Hepatocyte (in vitro differentiated cells): ENCODE measurements around the gene SH3TC2. TPM values are rescaled to one million over a fixed set of nuclear protein-coding genes. Genes with fewer than 3 reads are reported as not detected.

Experiments used
- DNase-seq: peaks from one replicate; pipeline ENCODE4 v3.0.0-alpha.2; 2016; ENCODE audit warnings: low spot score
- H2AFZ ChIP-seq: fragments of 200-600 bp; sonication (generic); 2 replicates; pipeline ENCODE4 v1.6.0; 2016; ENCODE audit warnings: antibody characterized with exemption, mild to moderate bottlenecking
- H3K27ac ChIP-seq: fragments of 200-600 bp; sonication (generic); 2 replicates; pipeline ENCODE4 v1.5.1; 2016; ENCODE audit warnings: mild to moderate bottlenecking
- H3K27me3 ChIP-seq: fragments of 200-600 bp; sonication (generic); 2 replicates; pipeline ENCODE4 v1.6.1; 2016
- H3K36me3 ChIP-seq: fragments of 200-600 bp; sonication (generic); replicated peaks from 2 replicates; pipeline ENCODE4 v1.5.1; 2016; ENCODE audit warnings: low read depth; ENCODE audit not compliant: insufficient read depth
- H3K4me1 ChIP-seq: fragments of 200-600 bp; sonication (generic); 2 replicates; pipeline ENCODE4 v1.5.1; 2016; ENCODE audit warnings: mild to moderate bottlenecking, moderate library complexity; ENCODE audit not compliant: insufficient read depth
- H3K4me2 ChIP-seq: fragments of 200-600 bp; sonication (generic); 2 replicates; pipeline ENCODE4 v1.6.0; 2016
- H3K4me3 ChIP-seq: fragments of 200-600 bp; sonication (generic); 2 replicates; pipeline ENCODE4 v1.5.1; 2016; ENCODE audit warnings: mild to moderate bottlenecking
- H3K79me2 ChIP-seq: fragments of 200-600 bp; sonication (generic); 2 replicates; pipeline ENCODE4 v1.6.0; 2017; ENCODE audit warnings: mild to moderate bottlenecking
- H3K9me2 ChIP-seq: fragments of 200-600 bp; sonication (generic); replicated peaks from 2 replicates; pipeline ENCODE4 v1.6.0; 2017; ENCODE audit warnings: mild to moderate bottlenecking; ENCODE audit not compliant: insufficient read depth
- H3K9me3 ChIP-seq: fragments of 200-600 bp; sonication (generic); 2 replicates; pipeline ENCODE4 v1.5.1; 2016; ENCODE audit warnings: low read depth, mild to moderate bottlenecking
- H4K20me1 ChIP-seq: fragments of 200-600 bp; sonication (generic); 2 replicates; pipeline ENCODE4 v1.6.0; 2016; ENCODE audit warnings: mild to moderate bottlenecking; ENCODE audit not compliant: insufficient read depth, poor library complexity, severe bottlenecking
- CTCF ChIP-seq: fragments of 200-600 bp; sonication (generic); IDR thresholded peaks from 2 replicates; pipeline ENCODE4 v1.5.1; 2016; ENCODE audit warnings: antibody characterized with exemption, mild to moderate bottlenecking; ENCODE audit not compliant: poor library complexity
- EZH2 ChIP-seq: fragments of 200-600 bp; sonication (generic); IDR thresholded peaks from 2 replicates; pipeline ENCODE4 v1.6.1; 2016; ENCODE audit warnings: antibody characterized with exemption, mild to moderate bottlenecking, borderline replicate concordance
- EZH2phosphoT487 ChIP-seq: fragments of 200-600 bp; sonication (generic); IDR thresholded peaks from one replicate; pipeline ENCODE4 v1.6.1; 2018; ENCODE audit warnings: antibody characterized with exemption, mild to moderate bottlenecking, low read depth, moderate library complexity; ENCODE audit not compliant: unreplicated experiment, severe bottlenecking
- WGBS: methylation state at CpG from one replicate; pipeline ENCODE4 v1.1.6; 2016; ENCODE audit warnings: low lambda C conversion rate; ENCODE audit errors: missing lambda C conversion rate; 5-methylcytosine and 5-hydroxymethylcytosine counted together
- polyA plus RNA-seq: library from polyadenylated mRNA; unstranded; fragments of >200 nt; fragmentation: Nextera tagmentation; extraction: Ambion mirVana; gene quantifications from 2 replicates; pipeline ENCODE4 v1.2.1, GENCODE V29; 2016
- total RNA-seq: library from RNA; depleted of rRNA; stranded (reverse); fragments of >200 nt; gene quantifications from 2 replicates; pipeline ENCODE4 v1.2.3, GENCODE V29; 2014

Gene SH3TC2
- total and polyA plus RNA-seq, 2 experiments from 2014 or later = 2.2 to 3.5 TPM

- no peaks in the 10 kb centered on the region for H3K36me3 ChIP-seq
- H4K20me1 ChIP-seq = no peaks in the 10 kb centered on the region
- DNase-seq = no peak
- no peaks in the 10 kb centered on the region for H3K27me3 ChIP-seq
- no peaks in the 10 kb centered on the region for H3K9me3 ChIP-seq
- no peak overlapping the region for H2AFZ ChIP-seq
- no peaks in the 10 kb centered on the region for H3K79me2 ChIP-seq
- no peaks in the 10 kb centered on the region for H3K9me2 ChIP-seq
- 89% methylated on average over 2 of the region's 2 CpGs for WGBS
- H3K4me3 ChIP-seq = no peak overlapping the region
- H3K27ac ChIP-seq = no peak overlapping the region
- no peak for TF ChIP-seq EZH2
- no peak for TF ChIP-seq EZH2phosphoT487
- no peak for TF ChIP-seq CTCF
- no peaks in the 10 kb centered on the region for H3K4me1 ChIP-seq
- H3K4me2 ChIP-seq = no peak overlapping the region
These were observed 6.8 kb upstream of the SH3TC2 start for GRCh38 chr5:149069711-149070110.

GRCh38 chr5:149063896-149064478 is 1.1 kb upstream of the SH3TC2 start:
- TF ChIP-seq CTCF (no peak), EZH2 (no peak), EZH2phosphoT487 (no peak)
- no peak overlapping the region for H3K27ac ChIP-seq
- H3K36me3 ChIP-seq = no peaks in the 10 kb centered on the region
- no peaks in the 10 kb centered on the region for H3K27me3 ChIP-seq
- H3K9me2 ChIP-seq = no peaks in the 10 kb centered on the region
- no peak overlapping the region for H3K4me3 ChIP-seq
- H2AFZ ChIP-seq = no peak overlapping the region
- H3K4me1 ChIP-seq = peaks cover 9% of the 10 kb centered on the region
- H3K9me3 ChIP-seq = no peaks in the 10 kb centered on the region
- no peaks in the 10 kb centered on the region for H3K79me2 ChIP-seq
- peak; percentile 23 for DNase-seq
- no peaks in the 10 kb centered on the region for H4K20me1 ChIP-seq
- 90% methylated on average over 2 of the region's 2 CpGs for WGBS
- no peak overlapping the region for H3K4me2 ChIP-seq

GRCh38 chr5:149062371-149063016 is 368 bp downstream of the SH3TC2 start:
- H3K79me2 ChIP-seq = no peaks in the 10 kb centered on the region
- peak overlapping the region; percentile 79 for H3K27ac ChIP-seq
- H3K36me3 ChIP-seq = no peaks in the 10 kb centered on the region
- H3K9me2 ChIP-seq = no peaks in the 10 kb centered on the region
- DNase-seq = peak; percentile 69
- 66% methylated on average over 3 of the region's 3 CpGs for WGBS
- no peak overlapping the region for H3K4me3 ChIP-seq
- TF ChIP-seq EZH2phosphoT487 (no peak), CTCF (no peak), EZH2 (no peak)
- H3K4me2 ChIP-seq = peak overlapping the region; percentile 41
- peaks cover 9% of the 10 kb centered on the region for H3K4me1 ChIP-seq
- H2AFZ ChIP-seq = no peak overlapping the region
- H4K20me1 ChIP-seq = no peaks in the 10 kb centered on the region
- no peaks in the 10 kb centered on the region for H3K27me3 ChIP-seq
- no peaks in the 10 kb centered on the region for H3K9me3 ChIP-seq
